Fibroblast of villous mesenchyme (primary cell): ENCODE measurements around the gene ADCYAP1R1. TPM values are rescaled to one million over a fixed set of nuclear protein-coding genes. Genes with fewer than 3 reads are reported as not detected.

Experiments used
- DNase-seq: peaks from one replicate; pipeline ENCODE4 v3.0.0-alpha.2; 2010; ENCODE audit warnings: low read depth
- H3K4me3 ChIP-seq: 2 replicates; pipeline ENCODE4 v1.5.1; 2011; ENCODE audit warnings: low read depth, mild to moderate bottlenecking, low read length
- CTCF ChIP-seq: IDR thresholded peaks from 2 replicates; pipeline ENCODE4 v1.5.1; 2012; ENCODE audit warnings: low read depth, mild to moderate bottlenecking, low read length; ENCODE audit not compliant: insufficient read depth
- total RNA-seq: library from RNA; depleted of rRNA; stranded (reverse); fragments of >200 nt; gene quantifications from 2 replicates; pipeline ENCODE4 v1.2.3, GENCODE V29; 2012

The ADCYAP1R1 gene
- total RNA-seq, 1 donor, result not detected

GRCh38 chr7:31070991-31071644, 19.0 kb downstream of the ADCYAP1R1 start:
- DNase-seq, result no peak
- H3K4me3 ChIP-seq, result no peak overlapping the region
- no peak for TF ChIP-seq CTCF

GRCh38 chr7:31071645-31072029, 19.5 kb downstream of the ADCYAP1R1 start:
- DNase-seq, result no peak
- H3K4me3 ChIP-seq, result no peak overlapping the region
- no peak for TF ChIP-seq CTCF

GRCh38 chr7:31073326-31074119, 21.4 kb downstream of the ADCYAP1R1 start:
- DNase-seq, result no peak
- no peak overlapping the region for H3K4me3 ChIP-seq
- no peak for TF ChIP-seq CTCF

- no peak for TF ChIP-seq CTCF
Observed at GRCh38 chr7:31074120-31074383, 21.9 kb downstream of the ADCYAP1R1 start.

GRCh38 chr7:31074403-31075085, 22.4 kb downstream of the ADCYAP1R1 start:
- DNase-seq, result no peak
- no peak for TF ChIP-seq CTCF
- no peak overlapping the region for H3K4me3 ChIP-seq

More at GRCh38 chr7:31074120-31074383, 21.9 kb downstream of the ADCYAP1R1 start:
- DNase-seq, result no peak
- no peak overlapping the region for H3K4me3 ChIP-seq

GRCh38 chr7:31075086-31075405, 22.9 kb downstream of the ADCYAP1R1 start:
- TF ChIP-seq CTCF, result no peak
- H3K4me3 ChIP-seq, result no peak overlapping the region
- DNase-seq, result no peak
